HL-60/S4 treated with retinoic acid at 250 ng/mL for 4 days and 3 days (cell line): ENCODE measurements around the gene GOLGA8S.
"Not testable (repeated sequence)": the region's sequence is repeated elsewhere in the genome, so short reads cannot be mapped to it uniquely, and the experiment has no call there.

Experiments
- in situ Hi-C: fragments of 300-500 bp; cut with MboI; formaldehyde crosslinking; loops from 2 replicates; pipeline ENCODE4 v1.7.0; 2022; ENCODE audit warnings: low sequenced_read_pairs

Gene GOLGA8S

DNA sequence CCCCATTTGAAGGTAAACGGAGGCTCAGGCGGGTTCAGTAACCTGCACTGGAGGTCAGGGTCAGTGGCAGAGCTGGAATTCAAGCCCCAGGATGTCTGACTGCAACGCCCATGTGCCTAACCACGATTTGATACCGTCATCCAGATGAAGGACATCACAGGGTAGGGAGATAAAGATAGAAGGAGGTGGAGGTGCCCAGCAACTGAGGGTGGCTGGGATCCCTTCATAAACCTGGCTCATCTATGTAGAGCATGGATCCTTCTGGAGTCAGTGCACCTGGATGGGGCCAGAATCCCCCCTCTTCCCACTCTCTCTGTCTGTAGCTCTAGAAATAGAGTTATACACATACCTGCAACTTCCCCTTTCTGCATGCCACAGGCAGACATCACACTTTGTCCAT, 41.3 kb downstream of the GOLGA8S start:
- in situ Hi-C loops: no loop called here

DNA sequence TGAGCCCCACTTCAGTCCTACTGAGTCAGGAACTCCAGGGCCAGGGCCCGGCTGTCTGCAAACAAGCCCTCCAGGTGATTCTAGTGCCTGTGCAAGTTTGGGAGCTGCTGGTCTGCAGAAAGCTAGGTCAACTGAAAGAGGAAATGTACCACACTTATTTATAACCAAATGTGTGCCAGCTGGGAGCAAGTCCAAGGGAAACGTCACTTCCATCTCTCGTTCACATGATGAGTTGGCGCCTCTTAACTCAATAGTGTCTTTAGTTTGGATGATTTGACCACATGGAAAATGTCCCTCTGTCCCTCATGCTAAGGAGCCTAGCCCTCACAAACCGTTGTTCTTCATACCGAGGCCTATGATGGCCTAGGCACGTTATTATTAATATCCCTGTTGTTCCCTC, 43.2 kb downstream of the GOLGA8S start:
- in situ Hi-C loops: no loop called here

DNA sequence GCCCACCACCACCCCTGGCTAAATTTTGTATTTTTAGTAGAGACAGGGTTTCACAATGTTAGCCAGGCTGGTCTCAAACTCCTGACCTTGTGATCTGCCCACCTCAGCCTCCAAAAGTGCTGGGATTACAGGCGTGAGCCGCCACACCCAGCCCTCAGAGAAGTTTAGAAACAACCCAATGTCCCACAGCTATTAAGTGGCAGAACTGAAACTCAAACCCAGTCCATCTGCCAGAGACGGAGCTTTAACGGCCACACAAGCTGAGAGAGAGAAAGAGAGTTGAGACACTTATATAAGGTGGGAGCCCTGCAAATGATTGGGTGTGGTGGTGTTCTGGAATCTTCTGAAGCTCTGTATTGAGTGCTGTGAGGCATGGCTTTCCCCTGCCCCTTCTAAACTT, 43.8 kb downstream of the GOLGA8S start:
- in situ Hi-C loops: not testable (repeated sequence)

DNA sequence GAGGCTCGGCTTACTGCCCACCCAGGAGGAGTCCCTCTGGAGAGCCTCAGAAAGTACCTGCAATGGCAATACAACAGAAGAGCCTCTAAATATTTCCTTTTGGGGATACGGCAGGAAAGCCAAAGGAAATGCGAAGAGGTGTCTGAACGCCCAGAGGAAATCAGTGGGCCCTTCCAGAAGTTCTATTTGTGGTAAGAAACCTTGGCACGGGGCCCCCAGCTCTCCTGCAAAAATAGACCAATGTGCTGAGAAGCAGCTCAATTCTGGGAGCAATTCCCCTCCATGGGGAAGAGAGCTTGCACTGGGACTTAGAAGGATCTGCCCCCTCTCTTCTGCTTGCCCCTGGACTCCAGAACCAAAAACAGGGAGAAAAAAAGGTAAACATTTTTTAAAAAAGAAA, 44.7 kb downstream of the GOLGA8S start:
- in situ Hi-C loops: not testable (repeated sequence)

DNA sequence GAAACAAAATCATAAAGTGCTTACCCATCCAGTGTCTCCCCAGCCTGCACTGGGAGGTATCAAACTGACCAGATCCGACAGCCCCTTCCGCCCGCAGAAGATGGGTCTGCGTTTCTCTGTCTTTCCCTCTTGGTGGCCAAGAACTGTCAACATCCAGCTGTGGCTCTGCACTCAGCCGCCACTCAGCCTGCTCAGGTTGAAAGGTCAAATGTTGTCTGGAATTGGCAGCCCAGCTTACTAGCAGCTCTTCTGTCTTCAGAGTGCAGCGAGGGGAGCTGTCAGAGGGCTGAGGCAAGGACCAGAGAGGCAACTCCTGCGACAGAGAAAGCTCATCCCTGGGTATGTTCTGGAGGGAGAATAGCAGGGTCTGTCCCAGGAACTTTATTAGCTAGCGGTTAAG, 47.1 kb downstream of the GOLGA8S start:
- in situ Hi-C loops: loop anchor here (25.0 kb wide), 1 partner anchor 364 kb away; the partner anchor contains the start of gene TUBGCP5

DNA sequence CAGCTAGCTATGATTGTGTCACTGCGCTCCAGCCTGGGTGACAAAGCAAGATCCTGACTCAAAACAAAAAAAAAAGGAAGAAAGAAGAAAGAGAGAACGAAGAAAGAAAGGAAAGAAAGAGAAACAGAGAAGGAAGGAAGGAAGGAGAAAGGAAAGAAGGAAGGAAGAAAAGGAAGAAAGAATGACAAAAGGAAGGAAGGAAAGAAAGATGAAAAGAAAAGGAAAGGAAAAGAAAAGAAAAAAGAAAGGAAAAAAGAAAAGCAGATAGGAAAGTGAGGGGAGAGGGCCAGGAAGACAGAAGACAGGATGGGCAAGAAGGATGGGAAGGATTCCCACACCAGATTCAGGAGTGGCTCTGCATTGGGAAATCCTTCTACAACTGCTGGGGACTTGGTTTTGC, 47.6 kb downstream of the GOLGA8S start:
- in situ Hi-C loops: loop anchor here (25.0 kb wide), 1 partner anchor 365 kb away; the partner anchor contains the start of gene TUBGCP5

DNA sequence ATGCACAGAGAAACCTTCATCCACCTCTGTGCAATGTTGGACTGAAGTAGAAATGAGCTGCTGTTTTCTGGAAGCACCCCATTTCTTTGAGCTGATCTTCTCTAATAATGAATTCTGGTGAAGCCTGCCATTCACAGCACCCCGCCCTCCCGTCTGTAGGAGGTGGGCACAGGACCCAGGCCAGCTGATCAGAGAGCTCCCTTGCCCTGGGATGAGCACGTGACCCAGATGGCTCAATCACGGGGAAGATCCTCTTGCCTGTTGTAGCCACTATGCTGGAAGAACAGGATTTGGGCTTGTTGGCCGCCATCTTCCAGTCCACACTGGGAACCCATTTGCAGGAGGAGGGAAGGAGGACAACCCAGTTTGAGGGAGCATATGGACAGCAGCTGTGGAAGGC, 48.0 kb downstream of the GOLGA8S start:
- in situ Hi-C loops: loop anchor here (25.0 kb wide), 1 partner anchor 365 kb away; the partner anchor contains the start of gene TUBGCP5

DNA sequence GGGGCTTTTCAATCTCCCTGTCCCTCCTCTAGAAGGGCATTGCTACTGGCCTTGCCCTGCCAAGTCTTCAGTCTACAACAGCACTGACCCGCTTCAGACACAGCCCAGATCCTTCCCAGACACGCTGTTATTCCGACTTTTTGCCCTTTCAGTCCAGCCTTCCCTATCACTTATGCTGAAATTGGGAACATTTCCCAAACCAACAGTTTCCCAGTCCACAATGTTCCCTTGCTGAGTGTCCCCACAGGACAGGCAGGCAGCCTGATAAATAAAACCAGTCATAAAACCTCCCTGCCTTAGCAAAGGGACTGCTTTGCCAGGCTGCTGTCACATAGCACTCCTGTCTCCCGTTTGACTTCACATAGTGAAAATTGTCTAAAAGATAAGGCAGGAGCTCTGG, 49.0 kb downstream of the GOLGA8S start:
- in situ Hi-C loops: loop anchor here (25.0 kb wide), 1 partner anchor 366 kb away; the partner anchor contains the start of gene TUBGCP5

DNA sequence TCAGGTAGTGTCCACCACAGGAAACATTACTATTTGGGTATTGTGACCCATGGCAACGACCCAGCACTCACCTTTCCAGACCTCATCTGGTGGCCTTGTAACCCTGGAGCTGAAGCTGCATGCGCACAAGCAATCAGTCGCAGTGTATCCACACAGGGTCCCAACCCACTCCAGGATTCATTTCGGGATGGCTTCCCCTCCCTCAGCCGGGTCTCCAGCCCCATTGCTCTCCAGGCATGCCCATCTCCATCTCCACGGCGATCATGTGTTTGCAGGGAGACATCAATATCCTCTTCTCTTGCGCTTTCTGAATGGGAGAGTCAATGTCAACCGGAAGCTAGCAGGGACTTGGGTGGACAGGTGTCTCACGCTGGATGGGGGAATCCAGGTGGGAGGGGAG, 57.3 kb downstream of the GOLGA8S start:
- in situ Hi-C loops: loop anchor here (25.0 kb wide), 1 partner anchor 375 kb away; the partner anchor contains the start of gene TUBGCP5

DNA sequence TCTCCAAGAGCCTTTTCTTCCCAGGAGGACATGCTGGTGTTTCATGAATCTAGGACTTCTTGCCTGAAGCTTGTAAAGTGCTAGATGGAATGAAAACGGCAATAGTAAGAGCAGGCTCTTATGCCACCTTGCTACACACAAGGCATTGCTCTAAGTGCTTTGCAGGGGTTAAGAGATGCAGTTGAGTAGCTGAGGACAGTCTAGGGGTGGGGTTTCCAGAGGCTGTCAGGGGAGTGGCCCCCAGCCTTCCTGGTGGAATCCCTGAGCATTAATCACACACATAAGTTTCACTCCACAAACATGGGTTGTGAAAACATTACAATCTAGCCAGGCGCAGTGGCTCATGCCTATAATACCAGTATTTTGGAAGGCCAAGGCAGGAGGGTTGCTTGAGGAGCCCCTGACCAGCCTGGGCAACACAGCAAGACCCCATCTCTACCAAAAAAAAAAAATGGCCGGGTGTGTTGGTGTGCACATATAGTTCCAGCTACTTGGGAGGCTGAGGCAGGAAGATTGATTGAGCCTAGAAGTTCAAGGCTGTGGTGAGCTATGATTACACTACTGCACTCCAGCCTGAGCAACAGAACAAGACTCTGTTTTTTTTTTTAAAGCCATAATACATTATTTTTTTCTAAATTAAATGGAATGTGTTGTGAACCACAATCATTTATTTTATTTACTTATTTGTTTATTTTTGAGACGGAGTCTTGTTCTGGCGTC, 58.5 kb downstream of the GOLGA8S start:
- in situ Hi-C loops: loop anchor here (25.0 kb wide), 1 partner anchor 376 kb away; the partner anchor contains the start of gene TUBGCP5
